Osteoblast (primary cell): ENCODE measurements around the gene ARMC3. TPM values are rescaled to one million over a fixed set of nuclear protein-coding genes. Genes with fewer than 3 reads are reported as not detected.
"Not testable (repeated sequence)": the region's sequence is repeated elsewhere in the genome, so short reads cannot be mapped to it uniquely, and the experiment has no call there.

ENCODE experiments used
- DNase-seq: peaks from one replicate; pipeline ENCODE4 v3.0.0; 2011; ENCODE audit warnings: low spot score, mixed read lengths; ENCODE audit not compliant: insufficient read length; ENCODE audit errors: missing footprints
- H2AFZ ChIP-seq: 2 replicates; pipeline ENCODE4 v1.6.0; 2011; ENCODE audit warnings: mild to moderate bottlenecking, low read length
- H3K27ac ChIP-seq: 2 replicates; pipeline ENCODE4 v1.5.1; 2011; ENCODE audit warnings: mild to moderate bottlenecking, low read depth, low read length, moderate library complexity
- H3K27me3 ChIP-seq: 2 replicates; pipeline ENCODE4 v1.6.0; 2012; ENCODE audit warnings: mild to moderate bottlenecking, control low read depth, inconsistent platforms, low read length, moderate library complexity; ENCODE audit not compliant: insufficient read depth
- H3K36me3 ChIP-seq: 2 replicates; pipeline ENCODE4 v1.5.1; 2011; ENCODE audit warnings: mild to moderate bottlenecking, low read length, control low read depth, moderate library complexity; ENCODE audit not compliant: insufficient read depth
- H3K4me1 ChIP-seq: 2 replicates; pipeline ENCODE4 v1.5.1; 2011; ENCODE audit warnings: mild to moderate bottlenecking, low read length, control low read depth, moderate library complexity; ENCODE audit not compliant: insufficient read depth
- H3K4me2 ChIP-seq: 2 replicates; pipeline ENCODE4 v1.6.0; 2011; ENCODE audit warnings: mild to moderate bottlenecking, low read length; ENCODE audit not compliant: insufficient read depth
- H3K4me3 ChIP-seq: fragments of 200-600 bp; sonication (generic); 3 replicates; pipeline ENCODE4 v1.5.1; 2012; ENCODE audit warnings: mild to moderate bottlenecking, low read length, inconsistent platforms; ENCODE audit not compliant: insufficient read depth
- H3K79me2 ChIP-seq: 2 replicates; pipeline ENCODE4 v1.6.0; 2012; ENCODE audit warnings: mild to moderate bottlenecking, low read length, control low read depth, inconsistent platforms; ENCODE audit not compliant: insufficient read depth
- H3K9me3 ChIP-seq: 2 replicates; pipeline ENCODE4 v1.5.1; 2011; ENCODE audit warnings: low read depth, low read length, control low read depth
- H4K20me1 ChIP-seq: 2 replicates; pipeline ENCODE4 v1.6.0; 2012; ENCODE audit warnings: mild to moderate bottlenecking, low read length, control low read depth; ENCODE audit not compliant: insufficient read depth
- CTCF ChIP-seq: IDR thresholded peaks from 2 replicates; pipeline ENCODE4 v1.5.1; 2011; ENCODE audit warnings: mild to moderate bottlenecking, low read depth, low read length, moderate library complexity; ENCODE audit errors: extremely low read depth
- total RNA-seq: library from RNA; depleted of rRNA; stranded (reverse); fragments of >200 nt; gene quantifications from 2 replicates; pipeline ENCODE4 v1.2.3, GENCODE V29; 2012

Gene ARMC3
- total RNA-seq, 1 donor, result under 0.01 TPM

GRCh38 chr10:22900841-22901601, 26.8 kb upstream of the ARMC3 start:
- Histone ChIP-seq H3K4me2 (no peak overlapping the region), H3K79me2 (no peaks in the 10 kb centered on the region), H3K36me3 (no peaks in the 10 kb centered on the region), H3K27me3 (no peaks in the 10 kb centered on the region), H3K27ac (no peak overlapping the region), H3K4me1 (no peaks in the 10 kb centered on the region), H4K20me1 (no peaks in the 10 kb centered on the region), H3K9me3 (no peaks in the 10 kb centered on the region), H3K4me3 (no peak overlapping the region), H2AFZ (no peak overlapping the region)
- no peak for DNase-seq
- no peak for TF ChIP-seq CTCF

- not testable (repeated sequence) for H4K20me1 ChIP-seq, H3K4me1 ChIP-seq, H2AFZ ChIP-seq, H3K4me3 ChIP-seq, H3K27me3 ChIP-seq, H3K79me2 ChIP-seq, DNase-seq, H3K4me2 ChIP-seq, H3K36me3 ChIP-seq, H3K9me3 ChIP-seq, H3K27ac ChIP-seq
Observed at GRCh38 chr10:22902147-22902546, 25.7 kb upstream of the ARMC3 start.

- Histone ChIP-seq H3K4me3 (no peak overlapping the region), H3K79me2 (no peaks in the 10 kb centered on the region), H2AFZ (no peak overlapping the region), H4K20me1 (no peaks in the 10 kb centered on the region), H3K27me3 (no peaks in the 10 kb centered on the region), H3K4me1 (no peaks in the 10 kb centered on the region), H3K4me2 (no peak overlapping the region), H3K9me3 (no peaks in the 10 kb centered on the region), H3K36me3 (no peaks in the 10 kb centered on the region), H3K27ac (no peak overlapping the region)
- no peak for TF ChIP-seq CTCF
- no peak for DNase-seq
Observed at GRCh38 chr10:22903694-22904093, 24.2 kb upstream of the ARMC3 start.

GRCh38 chr10:22906767-22907166, 21.1 kb upstream of the ARMC3 start:
- Histone ChIP-seq H4K20me1 (no peaks in the 10 kb centered on the region), H3K27ac (no peak overlapping the region), H3K79me2 (no peaks in the 10 kb centered on the region), H3K4me1 (no peaks in the 10 kb centered on the region), H3K4me2 (no peak overlapping the region), H3K36me3 (no peaks in the 10 kb centered on the region), H3K9me3 (no peaks in the 10 kb centered on the region), H3K27me3 (no peaks in the 10 kb centered on the region), H3K4me3 (no peak overlapping the region), H2AFZ (no peak overlapping the region)
- no peak for DNase-seq
- no peak for TF ChIP-seq CTCF
